HG02678 (cell line): ENCODE results near the gene PDGFC.

ENCODE experiments used
- ATAC-seq: cut with Tn5 transposase; IDR thresholded peaks from one replicate; pipeline ENCODE4 v1.9.1; 2021; ENCODE audit warnings: mild to moderate bottlenecking, moderate library complexity; ENCODE audit not compliant: unreplicated experiment

The PDGFC gene

GRCh38 chr4:156756118-156756517 lies 215.5 kb downstream of the PDGFC start:
- ATAC-seq = no peak

- ATAC-seq = no peak
These were observed 216.6 kb downstream of the PDGFC start for GRCh38 chr4:156754832-156755570.

- ATAC-seq = no peak
These were observed 220.1 kb downstream of the PDGFC start for GRCh38 chr4:156751486-156751885.

GRCh38 chr4:156749426-156750403 lies 221.9 kb downstream of the PDGFC start:
- no peak for ATAC-seq

- no peak for ATAC-seq
These were observed 225.5 kb downstream of the PDGFC start for GRCh38 chr4:156746111-156746510.

GRCh38 chr4:156738766-156739165 lies 232.8 kb downstream of the PDGFC start:
- ATAC-seq = no peak

GRCh38 chr4:156734965-156735895 lies 236.4 kb downstream of the PDGFC start:
- no peak for ATAC-seq

- no peak for ATAC-seq
These were observed 238.0 kb downstream of the PDGFC start for GRCh38 chr4:156733582-156733981.

GRCh38 chr4:156732634-156733033 lies 239.0 kb downstream of the PDGFC start:
- no peak for ATAC-seq

- no peak for ATAC-seq
These were observed 242.2 kb downstream of the PDGFC start for GRCh38 chr4:156729416-156729815.

- ATAC-seq = no peak
These were observed 246.3 kb downstream of the PDGFC start for GRCh38 chr4:156725257-156725656.

GRCh38 chr4:156723951-156724668 lies 247.5 kb downstream of the PDGFC start:
- ATAC-seq = no peak

GRCh38 chr4:156718226-156718625 lies 253.4 kb downstream of the PDGFC start:
- ATAC-seq = no peak

- ATAC-seq = no peak
These were observed 260.4 kb downstream of the PDGFC start for GRCh38 chr4:156711193-156711590.
